ENCODE data around the gene UCHL5.

UCHL5 gene

GRCh38 chr1:193031431-193031830 lies 27.7 kb downstream of the UCHL5 start:
- in situ Hi-C loops (cut with HindIII; ENCODE audit: low pct_ligation_motif_present, low sequenced_read_pairs): no loop called here
- Histone ChIP-seq H3K36me3 (replicated peaks) (no peaks in the 10 kb centered on the region), H3K4me3 (ENCODE audit: low read depth, low read length) (no peak overlapping the region), H3K27ac (no peak overlapping the region), H3K27me3 (replicated peaks) (no peaks in the 10 kb centered on the region)
- peak; percentile 19 for TF ChIP-seq CTCF (IDR thresholded peaks at IDR 0.05; ENCODE audit: low read depth, low read length, missing control alignments)
- no peak for DNase-seq

- no peaks in the 10 kb centered on the region for H3K36me3 ChIP-seq (replicated peaks)
- no peak overlapping the region for H3K4me3 ChIP-seq (ENCODE audit: low read depth, low read length)
- no peak for DNase-seq
- TF ChIP-seq CTCF (IDR thresholded peaks at IDR 0.05; ENCODE audit: low read depth, low read length, missing control alignments): no peak
- no peaks in the 10 kb centered on the region for H3K27me3 ChIP-seq (replicated peaks)
- in situ Hi-C loops (cut with HindIII; ENCODE audit: low pct_ligation_motif_present, low sequenced_read_pairs): no loop called here
- no peak overlapping the region for H3K27ac ChIP-seq
Observed at GRCh38 chr1:193030280-193030679, 28.9 kb downstream of the UCHL5 start.

DNA sequence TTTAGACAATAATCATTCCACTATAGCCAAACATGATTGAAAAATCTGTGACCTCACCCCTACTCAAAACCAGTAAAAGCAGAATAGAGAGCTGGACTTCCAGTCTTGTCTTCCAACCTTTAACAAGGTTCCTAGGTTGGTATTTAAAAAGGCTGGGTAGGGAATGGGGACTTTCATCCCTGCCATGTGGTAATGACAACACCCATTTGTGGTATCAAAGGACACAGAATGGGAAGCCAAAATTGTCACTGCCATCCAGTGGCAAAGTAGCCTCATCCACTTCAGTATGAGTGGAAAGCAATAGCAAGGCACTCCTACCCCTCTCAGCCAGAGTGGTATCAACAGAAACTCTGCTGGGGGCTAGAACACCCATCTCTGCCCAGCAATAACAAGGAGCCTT lies 33.9 kb downstream of the UCHL5 start:
- in situ Hi-C loops (cut with HindIII; ENCODE audit: low pct_ligation_motif_present, low sequenced_read_pairs): no loop called here
- no peak for DNase-seq
- no peak overlapping the region for H3K4me3 ChIP-seq (ENCODE audit: low read depth, low read length)
- H3K36me3 ChIP-seq (replicated peaks): no peaks in the 10 kb centered on the region
- no peak for TF ChIP-seq CTCF (IDR thresholded peaks at IDR 0.05; ENCODE audit: low read depth, low read length, missing control alignments)
- no peaks in the 10 kb centered on the region for H3K27me3 ChIP-seq (replicated peaks)
- H3K27ac ChIP-seq: no peak overlapping the region

DNA sequence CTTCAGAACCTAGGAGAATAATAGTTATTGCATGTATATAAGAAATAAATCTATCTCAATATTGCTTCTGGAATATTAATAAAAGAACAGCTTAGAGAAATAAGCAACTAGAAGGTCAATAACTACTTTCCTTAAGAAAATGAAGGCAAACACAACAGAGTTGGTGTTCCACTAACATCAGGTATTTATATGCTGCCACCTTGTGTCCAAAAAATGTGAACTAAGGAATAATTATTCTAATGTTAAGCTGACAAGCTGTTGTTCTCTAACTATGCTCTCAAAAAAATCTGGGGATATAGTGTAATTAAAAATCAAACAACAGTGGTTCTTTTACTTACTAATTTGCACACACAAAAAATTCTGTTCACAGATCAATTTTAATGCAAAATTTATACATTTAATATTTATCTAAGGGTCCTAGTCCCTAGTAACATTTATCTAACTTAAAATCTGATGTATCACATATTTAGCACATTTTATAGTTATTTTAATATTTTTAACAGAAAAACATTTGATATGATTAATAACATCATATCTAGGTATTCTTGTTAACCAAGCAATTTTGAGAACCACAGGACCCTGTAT lies 39.6 kb downstream of the UCHL5 start:
- no peak overlapping the region for H3K27ac ChIP-seq
- peak; percentile 6 for DNase-seq
- H3K36me3 ChIP-seq (replicated peaks): peaks cover 2% of the 10 kb centered on the region
- peak; percentile 18 for TF ChIP-seq CTCF (IDR thresholded peaks at IDR 0.05; ENCODE audit: low read depth, low read length, missing control alignments)
- H3K4me3 ChIP-seq (ENCODE audit: low read depth, low read length): no peak overlapping the region
- no peaks in the 10 kb centered on the region for H3K27me3 ChIP-seq (replicated peaks)
- in situ Hi-C loops (cut with HindIII; ENCODE audit: low pct_ligation_motif_present, low sequenced_read_pairs): loop anchor here (25.0 kb wide), 1 partner anchor 207 kb away; the partner anchor contains the start of gene RGS2

DNA sequence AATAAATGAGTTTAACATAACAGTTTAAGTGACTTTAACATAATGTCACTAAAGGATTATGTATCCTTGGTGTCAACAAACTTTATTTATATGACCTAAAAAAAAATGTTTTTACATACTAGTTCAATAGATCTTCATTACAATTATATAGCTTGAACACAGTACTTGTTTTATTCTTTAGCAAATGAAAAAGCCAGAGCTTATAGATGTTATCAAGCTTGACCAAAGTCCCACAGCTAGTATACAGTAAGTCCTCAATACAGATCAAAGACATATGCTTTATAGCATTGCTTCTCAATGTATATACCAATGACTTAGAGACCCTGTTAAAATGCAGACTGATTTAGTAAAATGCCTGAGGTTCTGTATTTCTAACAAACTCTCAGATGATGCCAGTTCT lies 42.4 kb downstream of the UCHL5 start:
- DNase-seq: no peak
- no peak overlapping the region for H3K27ac ChIP-seq
- H3K27me3 ChIP-seq (replicated peaks): no peaks in the 10 kb centered on the region
- peaks cover 2% of the 10 kb centered on the region for H3K36me3 ChIP-seq (replicated peaks)
- H3K4me3 ChIP-seq (ENCODE audit: low read depth, low read length): no peak overlapping the region
- TF ChIP-seq CTCF (IDR thresholded peaks at IDR 0.05; ENCODE audit: low read depth, low read length, missing control alignments): no peak
- in situ Hi-C loops (cut with HindIII; ENCODE audit: low pct_ligation_motif_present, low sequenced_read_pairs): loop anchor here (25.0 kb wide), 1 partner anchor 204 kb away; the partner anchor contains the start of gene RGS2

- DNase-seq: no peak
- H3K27me3 ChIP-seq (replicated peaks): no peaks in the 10 kb centered on the region
- peaks cover 2% of the 10 kb centered on the region for H3K36me3 ChIP-seq (replicated peaks)
- in situ Hi-C loops (cut with HindIII; ENCODE audit: low pct_ligation_motif_present, low sequenced_read_pairs): loop anchor here (25.0 kb wide), 1 partner anchor 202 kb away; the partner anchor contains the start of gene RGS2
- no peak overlapping the region for H3K27ac ChIP-seq
- no peak for TF ChIP-seq CTCF (IDR thresholded peaks at IDR 0.05; ENCODE audit: low read depth, low read length, missing control alignments)
- H3K4me3 ChIP-seq (ENCODE audit: low read depth, low read length): no peak overlapping the region
Observed at GRCh38 chr1:193014400-193014799, 44.8 kb downstream of the UCHL5 start.

Data from brain microvascular endothelial cell (primary cell).